Measurements from ENCODE around the gene PARP12.

Gene PARP12, protein sequence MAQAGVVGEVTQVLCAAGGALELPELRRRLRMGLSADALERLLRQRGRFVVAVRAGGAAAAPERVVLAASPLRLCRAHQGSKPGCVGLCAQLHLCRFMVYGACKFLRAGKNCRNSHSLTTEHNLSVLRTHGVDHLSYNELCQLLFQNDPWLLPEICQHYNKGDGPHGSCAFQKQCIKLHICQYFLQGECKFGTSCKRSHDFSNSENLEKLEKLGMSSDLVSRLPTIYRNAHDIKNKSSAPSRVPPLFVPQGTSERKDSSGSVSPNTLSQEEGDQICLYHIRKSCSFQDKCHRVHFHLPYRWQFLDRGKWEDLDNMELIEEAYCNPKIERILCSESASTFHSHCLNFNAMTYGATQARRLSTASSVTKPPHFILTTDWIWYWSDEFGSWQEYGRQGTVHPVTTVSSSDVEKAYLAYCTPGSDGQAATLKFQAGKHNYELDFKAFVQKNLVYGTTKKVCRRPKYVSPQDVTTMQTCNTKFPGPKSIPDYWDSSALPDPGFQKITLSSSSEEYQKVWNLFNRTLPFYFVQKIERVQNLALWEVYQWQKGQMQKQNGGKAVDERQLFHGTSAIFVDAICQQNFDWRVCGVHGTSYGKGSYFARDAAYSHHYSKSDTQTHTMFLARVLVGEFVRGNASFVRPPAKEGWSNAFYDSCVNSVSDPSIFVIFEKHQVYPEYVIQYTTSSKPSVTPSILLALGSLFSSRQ

GRCh38 chr7:140062528-140063299 is at the start of gene PARP12:
Gene PARP12 (minus strand): TSS chr7:140062951. CDS start chr7:140062847, 104 bp downstream.
- peak; percentile 16; the same call in 1 of the 2 replicates for TF ChIP-seq CTCF (IDR thresholded peaks at IDR 0.05)

DNA sequence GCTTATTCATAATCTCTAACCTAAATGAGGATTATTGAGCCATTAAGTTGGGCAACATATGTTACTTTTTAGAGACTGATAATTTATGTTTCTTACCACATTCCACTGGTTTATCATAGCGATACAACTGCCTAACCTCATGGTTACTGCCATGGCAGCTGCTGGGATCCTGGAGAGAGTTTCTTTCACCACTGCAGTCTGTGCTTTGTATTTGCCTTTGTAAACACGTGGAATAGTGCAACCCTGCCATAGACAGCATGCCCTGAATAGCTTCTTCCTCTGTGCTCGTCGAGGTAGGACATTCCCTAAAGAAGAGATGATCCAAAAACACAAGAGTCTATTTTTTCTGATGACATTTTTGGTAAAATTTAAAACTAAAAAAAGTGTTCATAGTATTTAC is 33.7 kb upstream of the PARP12 start:
- no peak for TF ChIP-seq CTCF (IDR thresholded peaks at IDR 0.05)

DNA sequence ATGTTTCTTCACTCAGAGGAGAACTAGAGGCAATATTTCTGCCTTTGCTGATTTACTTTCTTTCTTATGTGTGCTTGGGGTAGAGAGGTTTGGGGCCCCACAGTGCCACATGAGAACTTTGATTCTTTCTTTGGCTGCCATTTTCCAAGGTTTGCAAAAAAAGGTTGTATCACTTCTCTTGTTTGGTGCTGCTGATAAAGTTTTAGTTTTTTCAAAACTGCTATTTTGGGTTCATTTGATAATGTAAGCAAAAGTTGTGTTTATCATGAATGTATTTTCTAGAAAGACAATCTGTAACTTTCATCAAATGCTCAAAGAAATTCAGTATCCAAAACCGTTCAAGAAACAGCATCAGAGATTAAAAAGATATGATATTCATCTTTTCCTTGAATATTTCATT is 30.6 kb upstream of the PARP12 start:
- no peak for TF ChIP-seq CTCF (IDR thresholded peaks at IDR 0.05)

- TF ChIP-seq CTCF (IDR thresholded peaks at IDR 0.05), result no peak
These were observed 22.7 kb upstream of the PARP12 start for GRCh38 chr7:140085447-140085846.

GRCh38 chr7:140084972-140085371 is 22.2 kb upstream of the PARP12 start:
- TF ChIP-seq CTCF (IDR thresholded peaks at IDR 0.05), result no peak

DNA sequence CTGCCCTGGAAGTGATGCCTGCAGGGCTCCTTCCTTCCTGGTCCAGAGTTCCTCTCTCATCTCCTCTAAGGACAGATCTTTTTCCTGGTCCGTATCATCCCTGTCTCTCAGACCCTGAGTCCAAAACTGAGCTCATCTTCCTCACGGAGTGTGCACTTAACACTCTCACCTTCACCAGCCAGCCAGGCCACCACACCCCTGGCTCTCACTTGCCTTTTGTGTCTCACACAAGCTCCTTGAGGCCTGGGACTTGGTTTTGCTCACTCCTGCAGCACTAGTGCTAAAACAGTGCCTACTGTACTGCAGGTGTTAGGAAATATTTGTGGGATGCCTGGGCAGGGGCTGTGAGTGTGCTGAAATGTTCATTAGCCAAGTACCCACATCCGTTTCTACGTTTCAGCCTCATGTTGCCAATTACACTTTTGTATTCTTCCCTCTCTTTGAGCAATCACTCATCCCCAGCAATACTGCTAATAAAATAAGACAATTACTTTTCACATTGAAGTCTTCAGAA is 21.4 kb upstream of the PARP12 start:
- no peak for TF ChIP-seq CTCF (IDR thresholded peaks at IDR 0.05)

GRCh38 chr7:140082770-140083169 is 20.0 kb upstream of the PARP12 start:
- TF ChIP-seq CTCF (IDR thresholded peaks at IDR 0.05), result no peak

All from LNCAP (cell line).